Measurements from ENCODE around the gene IGSF23. TPM values are rescaled to one million over a fixed set of nuclear protein-coding genes. Genes with fewer than 3 reads are reported as not detected.
A peak's percentile ranks its signal among the peaks of the same experiment; 100 is the strongest.
"Not testable (repeated sequence)": the region's sequence is repeated elsewhere in the genome, so short reads cannot be mapped to it uniquely, and the experiment has no call there.

Gene IGSF23
- total and polyA plus RNA-seq, 8 donors, result 0.73 TPM; not detected in 7

GRCh38 chr19:44680536-44680935 lies 67.2 kb downstream of the IGSF23 start:
- intact Hi-C loops (cut with DNase I; ENCODE audit: low total_unique reads), result no loop called here
- Histone ChIP-seq H3K27me3 (no peaks in the 10 kb centered on the region), H3K36me3 (peaks cover 0 to 39% (median 6%) of the 10 kb centered on the region in 4 donors), H3K9me3 (no peaks in the 10 kb centered on the region), H3K27ac (no peak overlapping the region), H3K4me3 (no peak overlapping the region), H3K4me1 (peaks cover 0 to 13% (median 7%) of the 10 kb centered on the region in 4 donors)
- DNase-seq, result no peak
- no peak for TF ChIP-seq POLR2A (IDR thresholded peaks at IDR 0.05)
- TF ChIP-seq POLR2AphosphoS5 (IDR thresholded peaks at IDR 0.05), result no peak
- TF ChIP-seq EP300 (IDR thresholded peaks at IDR 0.05), result no peak
- TF ChIP-seq CTCF (IDR thresholded peaks at IDR 0.05), result no peak

DNA sequence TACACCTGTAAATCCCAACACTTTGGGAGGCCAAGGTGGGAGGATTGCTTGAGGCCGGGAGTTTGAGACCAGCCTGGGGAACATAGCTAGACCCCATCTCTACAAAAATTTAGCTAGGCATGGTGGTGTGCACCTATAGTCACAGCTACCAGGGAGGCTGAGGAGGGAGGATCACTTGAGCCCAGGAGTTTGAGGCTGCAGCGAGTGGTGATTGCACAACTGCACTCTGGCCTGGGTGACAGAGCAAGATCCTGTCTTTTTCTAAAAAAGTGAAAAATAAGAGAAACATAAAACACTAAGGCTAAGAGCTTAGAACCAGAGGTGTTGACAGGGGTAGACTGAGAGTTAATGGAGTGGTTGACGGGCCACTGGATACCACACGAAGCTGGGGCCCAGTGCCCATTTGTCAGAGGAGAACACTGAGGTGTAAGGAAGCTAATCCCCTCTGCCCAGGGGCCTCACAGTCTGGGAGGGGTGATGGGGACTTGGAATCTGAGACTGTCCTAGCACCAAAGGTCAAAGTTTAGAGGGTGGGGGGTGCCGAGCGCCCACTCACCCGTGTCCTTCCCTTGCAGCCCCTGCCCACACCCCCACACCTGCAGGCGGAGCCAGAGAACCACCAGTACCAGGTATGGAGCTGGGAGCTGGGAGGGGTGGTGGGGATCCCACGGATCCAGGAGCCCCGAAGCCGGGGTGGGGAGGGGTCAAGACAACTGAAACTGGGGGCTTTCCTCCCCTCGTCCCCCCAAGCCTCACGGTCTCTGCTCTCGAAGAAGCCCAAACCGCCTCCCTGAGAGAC lies 68.8 kb downstream of the IGSF23 start:
- Histone ChIP-seq H3K27ac (no peak overlapping the region), H3K36me3 (peaks cover 0 to 27% (median 6%) of the 10 kb centered on the region in 4 donors), H3K4me1 (peaks cover 0 to 24% (median 10%) of the 10 kb centered on the region in 4 donors), H3K9me3 (no peaks in the 10 kb centered on the region), H3K27me3 (no peaks in the 10 kb centered on the region), H3K4me3 (no peak overlapping the region)
- DNase-seq, result no peak
- TF ChIP-seq EP300 (IDR thresholded peaks at IDR 0.05) (no peak), POLR2A (IDR thresholded peaks at IDR 0.05) (no peak), CTCF (IDR thresholded peaks at IDR 0.05) (no peak), POLR2AphosphoS5 (IDR thresholded peaks at IDR 0.05) (no peak)
- WGBS, 5 donors, result 86 to 90% (median 88%) methylated on average over 14 to 15 of the region's 15 CpGs
- intact Hi-C loops (cut with DNase I; ENCODE audit: low total_unique reads), result no loop called here

DNA sequence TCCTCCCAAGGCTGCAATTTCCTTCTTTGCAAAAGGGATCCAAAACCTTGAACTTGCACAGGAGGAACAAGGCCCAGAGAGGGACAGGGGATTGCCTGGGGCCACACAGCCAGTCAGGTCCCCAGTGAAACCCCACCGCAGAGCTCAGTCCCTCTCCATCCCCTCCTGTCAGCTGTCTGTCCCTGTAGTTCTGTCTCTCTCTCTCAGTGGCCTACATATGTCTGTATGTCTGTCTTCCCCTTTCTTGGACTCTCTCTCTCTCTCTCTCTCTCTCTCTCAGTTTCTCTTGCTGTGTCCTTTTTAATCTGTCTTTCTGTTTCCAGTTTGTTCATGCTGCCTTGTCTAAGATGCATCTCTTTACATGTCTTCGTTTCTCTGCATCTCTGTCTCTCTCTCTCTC lies 69.4 kb downstream of the IGSF23 start:
- intact Hi-C loops (cut with DNase I; ENCODE audit: low total_unique reads), result no loop called here
- Histone ChIP-seq H3K9me3 (no peaks in the 10 kb centered on the region), H3K4me1 (peaks cover 0 to 24% (median 10%) of the 10 kb centered on the region in 4 donors), H3K27me3 (no peaks in the 10 kb centered on the region), H3K27ac (no peak overlapping the region), H3K4me3 (no peak overlapping the region), H3K36me3 (peaks cover 0 to 27% (median 6%) of the 10 kb centered on the region in 4 donors)
- no peak for TF ChIP-seq CTCF (IDR thresholded peaks at IDR 0.05)
- no peak for TF ChIP-seq POLR2AphosphoS5 (IDR thresholded peaks at IDR 0.05)
- TF ChIP-seq POLR2A (IDR thresholded peaks at IDR 0.05), result no peak
- TF ChIP-seq EP300 (IDR thresholded peaks at IDR 0.05), result no peak
- WGBS, 5 donors, result 84 to 97% (median 90%) methylated on average over 2 of the region's 2 CpGs
- DNase-seq, result no peak

DNA sequence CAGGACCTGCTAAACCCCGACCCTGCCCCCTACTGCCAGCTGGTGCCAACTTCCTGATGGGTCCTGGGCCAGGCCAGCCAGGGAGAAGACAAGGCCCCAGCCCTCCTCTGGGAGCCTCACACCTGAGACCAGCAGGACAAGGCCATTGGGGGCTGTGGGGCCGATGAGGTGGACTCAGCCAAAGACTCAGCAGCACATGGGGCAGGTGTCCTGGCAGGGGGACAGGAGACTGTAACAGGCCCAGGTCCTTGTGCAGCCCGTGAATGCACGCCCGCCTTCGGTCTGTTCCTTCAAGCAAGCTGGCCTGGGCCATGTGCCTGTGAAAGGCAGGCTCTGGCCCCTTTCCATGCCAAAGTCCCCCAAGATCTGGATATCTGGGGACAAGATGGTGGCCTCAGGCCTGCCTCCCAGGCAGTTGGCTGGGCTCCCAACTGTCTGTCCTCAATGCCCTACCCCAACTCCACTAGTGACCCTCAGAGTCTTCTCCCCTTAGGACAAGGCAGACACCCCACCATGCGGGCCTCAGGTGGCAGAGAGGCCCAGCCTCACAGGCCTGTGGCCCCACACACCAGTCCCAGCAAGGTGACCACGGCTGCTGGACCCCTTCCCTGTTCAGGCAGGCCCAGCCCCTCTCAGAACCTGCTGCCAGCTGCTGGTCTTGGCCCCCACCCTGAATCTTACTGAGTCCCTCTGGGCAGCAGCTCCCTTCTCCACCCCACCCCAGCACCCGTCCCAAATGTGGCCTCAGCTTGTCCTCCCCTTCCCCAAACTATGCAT lies 70.3 kb downstream of the IGSF23 start:
- no peak overlapping the region for H3K4me3 ChIP-seq
- H3K27ac ChIP-seq, result no peak overlapping the region
- H3K4me1 ChIP-seq, result peaks cover 0 to 24% (median 10%) of the 10 kb centered on the region in 4 donors
- H3K9me3 ChIP-seq, result no peaks in the 10 kb centered on the region
- H3K36me3 ChIP-seq, result peaks cover 0 to 27% (median 6%) of the 10 kb centered on the region in 4 donors
- no peak for DNase-seq
- no peaks in the 10 kb centered on the region for H3K27me3 ChIP-seq
- WGBS, 5 donors, result 76 to 83% (median 78%) methylated on average over 5 to 9 of the region's 9 CpGs
- intact Hi-C loops (cut with DNase I; ENCODE audit: low total_unique reads), result no loop called here
- TF ChIP-seq POLR2AphosphoS5 (IDR thresholded peaks at IDR 0.05) (no peak), POLR2A (IDR thresholded peaks at IDR 0.05) (no peak), EP300 (IDR thresholded peaks at IDR 0.05) (no peak), CTCF (IDR thresholded peaks at IDR 0.05) (no peak)

GRCh38 chr19:44684396-44684795 lies 71.0 kb downstream of the IGSF23 start:
- H3K27me3 ChIP-seq; DNase-seq; H3K9me3 ChIP-seq; intact Hi-C loops (cut with DNase I; ENCODE audit: low total_unique reads); H3K4me3 ChIP-seq: not testable (repeated sequence)
- peak overlapping the region in 3 of 5 donors; percentile 18 to 65 (median 43) for H3K27ac ChIP-seq
- WGBS, 5 donors, result 84 to 93% (median 89%) methylated on average over 3 of the region's 3 CpGs
- peaks cover 4 to 30% (median 14%) of the 10 kb centered on the region in 4 donors for H3K4me1 ChIP-seq
- H3K36me3 ChIP-seq, result peaks cover 0 to 27% (median 6%) of the 10 kb centered on the region in 4 donors

All from stomach (tissue), 9 donors.